GM12801 (cell line): ENCODE measurements around the gene ALX3.

Experiments used
- CTCF ChIP-seq: IDR thresholded peaks from one replicate; pipeline ENCODE4 v1.5.1; 2011; ENCODE audit warnings: control low read depth; ENCODE audit not compliant: insufficient read length; ENCODE audit errors: extremely low read depth

ALX3 gene

GRCh38 chr1:110034451-110035235 lies 35.8 kb downstream of the ALX3 start, which contains the start of gene STRIP1:
Gene STRIP1, plus strand, starts transcription at chr1:110034624. Its CDS starts 14 bp downstream, at chr1:110034638.
- TF ChIP-seq CTCF, result no peak

- TF ChIP-seq CTCF, result no peak
These were observed 36.4 kb downstream of the ALX3 start for GRCh38 chr1:110034040-110034450.

GRCh38 chr1:110033421-110033820 lies 37.1 kb downstream of the ALX3 start:
- TF ChIP-seq CTCF, result no peak

GRCh38 chr1:110032327-110032726 lies 38.1 kb downstream of the ALX3 start:
- TF ChIP-seq CTCF, result no peak

GRCh38 chr1:110024613-110025012 lies 45.9 kb downstream of the ALX3 start:
- no peak for TF ChIP-seq CTCF

- TF ChIP-seq CTCF, result no peak
These were observed 49.2 kb downstream of the ALX3 start for GRCh38 chr1:110021285-110021684.

GRCh38 chr1:110019770-110020169 lies 50.7 kb downstream of the ALX3 start:
- TF ChIP-seq CTCF, result no peak
